OCI-LY1 (cell line): ENCODE data around the gene UBR2.

Experiments
- H2AFZ ChIP-seq: fragments of 200-600 bp; sonication (generic), shearing (Covaris generic); 2 replicates; pipeline ENCODE4 v1.6.0; 2014; ENCODE audit warnings: antibody characterized with exemption, mild to moderate bottlenecking, low read length
- H3F3A ChIP-seq: fragments of 200-600 bp; sonication (generic), shearing (Covaris generic); 2 replicates; pipeline ENCODE4 v1.6.0; 2014; ENCODE audit warnings: mild to moderate bottlenecking, antibody characterized with exemption, low read length, moderate library complexity; ENCODE audit not compliant: insufficient read depth
- H3K27ac ChIP-seq: fragments of 200-600 bp; sonication (generic); 2 replicates; pipeline ENCODE4 v1.5.1; 2014; ENCODE audit warnings: low read length, mixed run types, mild to moderate bottlenecking, low read depth; ENCODE audit not compliant: poor library complexity, severe bottlenecking
- H3K27me3 ChIP-seq: fragments of 200-600 bp; sonication (generic); 2 replicates; pipeline ENCODE4 v1.6.0; 2014; ENCODE audit warnings: antibody characterized with exemption, mild to moderate bottlenecking, low read length, moderate library complexity; ENCODE audit not compliant: insufficient read depth
- H3K36me3 ChIP-seq: fragments of 200-600 bp; sonication (generic); 2 replicates; pipeline ENCODE4 v1.6.1; 2014; ENCODE audit warnings: mild to moderate bottlenecking, antibody characterized with exemption, low read length, moderate library complexity, mixed read lengths; ENCODE audit not compliant: insufficient read depth
- H3K4me1 ChIP-seq: fragments of 200-600 bp; sonication (generic); 2 replicates; pipeline ENCODE4 v1.5.1; 2014; ENCODE audit warnings: mild to moderate bottlenecking, low read length, moderate library complexity; ENCODE audit not compliant: insufficient read depth, severe bottlenecking
- H3K4me2 ChIP-seq: fragments of 200-600 bp; sonication (generic), shearing (Covaris generic); 2 replicates; pipeline ENCODE4 v1.6.1; 2014; ENCODE audit warnings: low read length
- H3K4me3 ChIP-seq: fragments of 200-600 bp; sonication (generic); 2 replicates; pipeline ENCODE4 v1.5.1; 2014; ENCODE audit warnings: low read length, low read depth, mild to moderate bottlenecking, mixed read lengths; ENCODE audit not compliant: poor library complexity, severe bottlenecking
- H3K79me2 ChIP-seq: fragments of 200-600 bp; shearing (Covaris generic); 2 replicates; pipeline ENCODE4 v1.6.1; 2016; ENCODE audit warnings: mixed run types, low read length, mixed read lengths; ENCODE audit not compliant: insufficient read depth
- H3K9ac ChIP-seq: fragments of 200-600 bp; sonication (generic), shearing (Covaris generic); 2 replicates; pipeline ENCODE4 v1.6.1; 2014; ENCODE audit warnings: mild to moderate bottlenecking, low read length, mixed read lengths
- H3K9me2 ChIP-seq: fragments of 200-600 bp; sonication (generic), shearing (Covaris generic); 2 replicates; pipeline ENCODE4 v1.6.1; 2014; ENCODE audit warnings: low read depth, mild to moderate bottlenecking, low read length, mixed read lengths
- H3K9me3 ChIP-seq: fragments of 200-600 bp; shearing (Covaris generic); 2 replicates; pipeline ENCODE4 v1.6.1; 2014; ENCODE audit warnings: low read length, mixed read lengths
- H4K20me1 ChIP-seq: fragments of 200-600 bp; sonication (generic), shearing (Covaris generic); 2 replicates; pipeline ENCODE4 v1.6.0; 2016; ENCODE audit warnings: mild to moderate bottlenecking, low read length; ENCODE audit not compliant: insufficient read depth
- CTCF ChIP-seq: fragments of 200-600 bp; sonication (generic), shearing (Covaris generic); IDR thresholded peaks from 2 replicates; pipeline ENCODE4 v1.5.1; 2017; ENCODE audit warnings: mild to moderate bottlenecking, antibody characterized with exemption, low read length, moderate library complexity, mixed read lengths
- EZH2 ChIP-seq: fragments of 200-600 bp; sonication (generic), shearing (Covaris generic); IDR thresholded peaks from 2 replicates; pipeline ENCODE4 v1.8.0; 2017; ENCODE audit warnings: borderline replicate concordance, mixed run types, mild to moderate bottlenecking, antibody characterized with exemption, low read length, moderate library complexity, mixed read lengths

The UBR2 gene

GRCh38 chr6:42742116-42742894 is 178.5 kb downstream of the UBR2 start:
- H3K27me3 ChIP-seq: no peaks in the 10 kb centered on the region
- no peak overlapping the region for H3K27ac ChIP-seq
- no peaks in the 10 kb centered on the region for H3F3A ChIP-seq
- no peaks in the 10 kb centered on the region for H3K9me3 ChIP-seq
- H3K4me3 ChIP-seq: no peak overlapping the region
- H3K36me3 ChIP-seq: peaks cover 12% of the 10 kb centered on the region
- peaks cover 29% of the 10 kb centered on the region for H3K4me1 ChIP-seq
- no peak overlapping the region for H3K9ac ChIP-seq
- H4K20me1 ChIP-seq: no peaks in the 10 kb centered on the region
- TF ChIP-seq EZH2 (no peak), CTCF (no peak)
- H2AFZ ChIP-seq: no peak overlapping the region
- H3K79me2 ChIP-seq: peaks cover 5% of the 10 kb centered on the region; the same call in 1 of the 2 replicates
- H3K4me2 ChIP-seq: no peak overlapping the region
- no peaks in the 10 kb centered on the region for H3K9me2 ChIP-seq
